ENCODE data around the gene NTM. TPM values are rescaled to one million over a fixed set of nuclear protein-coding genes. Genes with fewer than 3 reads are reported as not detected.

Gene NTM
- total RNA-seq, 1 experiment from 2014 or later: not detected

DNA sequence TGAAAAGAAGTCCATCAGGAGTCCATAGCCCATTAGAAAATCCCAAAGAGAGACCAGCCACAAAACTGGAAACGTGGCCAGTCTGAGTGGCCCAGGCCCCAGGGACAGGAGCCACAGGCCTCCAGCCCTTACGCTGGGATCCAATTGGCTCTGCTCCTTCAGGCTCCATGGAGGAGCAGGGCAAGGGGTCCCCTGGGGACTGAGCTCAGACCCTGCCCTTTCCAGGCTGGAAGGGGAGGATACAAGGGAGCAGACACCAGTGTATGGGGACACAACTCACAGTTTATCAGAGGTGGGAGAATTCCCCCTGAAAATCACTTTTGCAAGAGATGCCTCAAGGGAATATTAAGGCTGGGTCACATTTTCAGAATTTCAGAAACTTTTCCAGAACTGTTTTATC lies 227.5 kb downstream of the NTM start:
- Histone ChIP-seq H3K79me2 (ENCODE audit: insufficient read depth, low read length) (no peaks in the 10 kb centered on the region), H3K9me2 (ENCODE audit: insufficient read depth) (no peaks in the 10 kb centered on the region), H2AFZ (ENCODE audit: low read depth, low read length, poor library complexity, severe bottlenecking) (no peak overlapping the region), H3K36me3 (ENCODE audit: control insufficient read depth in 1 of 2, insufficient read depth in 2 of 2, low read length in 2 of 2) (no peaks in the 10 kb centered on the region), H4K20me1 (ENCODE audit: insufficient read depth) (no peaks in the 10 kb centered on the region), H3K4me2 (ENCODE audit: low read length) (no peak overlapping the region), H3K27ac (ENCODE audit: low read depth, low read length) (no peak overlapping the region), H3K4me1 (ENCODE audit: control insufficient read depth in 1 of 2, insufficient read depth in 2 of 2, low read length in 2 of 2) (no peaks in the 10 kb centered on the region), H3K27me3 (ENCODE audit: insufficient read depth, low read length) (no peaks in the 10 kb centered on the region), H3K9me3 (ENCODE audit: control insufficient read depth in 1 of 2, insufficient read depth in 1 of 2, low read depth in 1 of 2, low read length in 2 of 2) (no peaks in the 10 kb centered on the region; a peak in 2 of 4 replicates), H3K9ac (ENCODE audit: low read length) (no peak overlapping the region), H3K4me3 (replicated peaks in 1 of 2; ENCODE audit: low read depth in 1 of 2, low read length in 2 of 2) (no peak overlapping the region)
- POLR2A ChIA-PET: no interaction called here
- CTCF ChIA-PET: no interaction called here
- TF ChIP-seq RAD21 (IDR thresholded peaks at IDR 0.05; ENCODE audit: low read depth) (no peak), CBX3 (IDR thresholded peaks at IDR 0.05; ENCODE audit: low read depth) (no peak), MAX (IDR thresholded peaks at IDR 0.05) (no peak), POLR2A (IDR thresholded peaks at IDR 0.05; ENCODE audit: borderline replicate concordance, extremely low read depth, insufficient read depth, insufficient read length) (no peak), SP1 (IDR thresholded peaks at IDR 0.05; ENCODE audit: low read depth) (no peak), ZNF274 (IDR thresholded peaks at IDR 0.05; ENCODE audit: low read depth, low read length) (no peak), ZBTB33 (IDR thresholded peaks at IDR 0.05; ENCODE audit: extremely low read depth, insufficient replicate concordance, low read length) (no peak), POLR2AphosphoS5 (IDR thresholded peaks at IDR 0.05; ENCODE audit: low read depth, low read length) (no peak), FOSL1 (IDR thresholded peaks at IDR 0.05; ENCODE audit: low read depth) (no peak), SIN3A (IDR thresholded peaks at IDR 0.05; ENCODE audit: low read depth) (no peak), SRF (IDR thresholded peaks at IDR 0.05; ENCODE audit: low read depth) (no peak), ATF3 (IDR thresholded peaks at IDR 0.05) (no peak), EGR1 (IDR thresholded peaks at IDR 0.05; ENCODE audit: low read depth) (no peak), YY1 (IDR thresholded peaks at IDR 0.05; ENCODE audit: extremely low read depth, insufficient replicate concordance, low read depth, low read length) (no peak)
- DNase-seq (ENCODE audit: low read depth, low spot score) (no peak), ATAC-seq (no peak)
- intact Hi-C loops (cut with micrococcal nuclease): no loop called here
- RAD21 ChIA-PET (ENCODE audit: low non-redundant PET in 1 of 2, low total read pairs in 2 of 2, uncharacterized antibody in 2 of 2, unreplicated experiment in 2 of 2): no interaction called here
- BruUV-seq (replicated peaks): no TSS peak

All from HCT116 (cell line).